DOHH2 (cell line): ENCODE data around the gene EDEM3.
A peak's percentile ranks its signal among the peaks of the same experiment; 100 is the strongest.

Experiments used
- H3F3A ChIP-seq: fragments of 200-600 bp; sonication (generic), shearing (Covaris generic); 2 replicates; pipeline ENCODE4 v1.6.0; 2016; ENCODE audit warnings: antibody characterized with exemption, mild to moderate bottlenecking; ENCODE audit not compliant: control insufficient read depth, insufficient read depth
- H3K27ac ChIP-seq: fragments of 200-600 bp; sonication (generic); 2 replicates; pipeline ENCODE4 v1.5.1; 2014; ENCODE audit warnings: low read depth, mild to moderate bottlenecking, low read length, moderate library complexity
- H3K27me3 ChIP-seq: fragments of 200-600 bp; sonication (generic); 2 replicates; pipeline ENCODE4 v1.6.1; 2014; ENCODE audit warnings: mild to moderate bottlenecking, low read length, mixed read lengths; ENCODE audit not compliant: control insufficient read depth
- H3K36me3 ChIP-seq: fragments of 200-600 bp; sonication (generic); 2 replicates; pipeline ENCODE4 v1.6.1; 2014; ENCODE audit warnings: mild to moderate bottlenecking, low read length, moderate library complexity, mixed read lengths; ENCODE audit not compliant: control insufficient read depth
- H3K4me1 ChIP-seq: fragments of 200-600 bp; sonication (generic); 2 replicates; pipeline ENCODE4 v1.6.1; 2014; ENCODE audit warnings: mild to moderate bottlenecking, low read length, mixed read lengths; ENCODE audit not compliant: control insufficient read depth
- H3K4me2 ChIP-seq: fragments of 200-600 bp; sonication (generic); 2 replicates; pipeline ENCODE4 v1.6.0; 2014; ENCODE audit warnings: mild to moderate bottlenecking, low read length, moderate library complexity
- H3K4me3 ChIP-seq: fragments of 200-600 bp; sonication (generic); 2 replicates; pipeline ENCODE4 v1.5.1; 2014; ENCODE audit warnings: mild to moderate bottlenecking, low read length, mixed read lengths
- H3K79me2 ChIP-seq: fragments of 200-600 bp; sonication (generic); 2 replicates; pipeline ENCODE4 v1.6.1; 2014; ENCODE audit warnings: mild to moderate bottlenecking, low read length, mixed read lengths; ENCODE audit not compliant: control insufficient read depth
- H3K9me2 ChIP-seq: fragments of 200-600 bp; sonication (generic); replicated peaks from 2 replicates; pipeline ENCODE4 v1.6.1; 2014; ENCODE audit warnings: mild to moderate bottlenecking, low read length, mixed read lengths; ENCODE audit not compliant: control insufficient read depth
- H3K9me3 ChIP-seq: fragments of 200-600 bp; sonication (generic); 2 replicates; pipeline ENCODE4 v1.6.1; 2014; ENCODE audit warnings: antibody characterized with exemption, low read length, mixed read lengths; ENCODE audit not compliant: control insufficient read depth, insufficient read depth
- H4K20me1 ChIP-seq: fragments of 200-600 bp; sonication (generic); 2 replicates; pipeline ENCODE4 v1.6.0; 2014; ENCODE audit warnings: low read depth, mild to moderate bottlenecking, antibody characterized with exemption, low read length, moderate library complexity; ENCODE audit not compliant: control insufficient read depth, insufficient read depth
- CTCF ChIP-seq: fragments of 200-600 bp; sonication (generic); IDR thresholded peaks from one replicate; pipeline ENCODE4 v1.5.1; 2014; ENCODE audit warnings: antibody characterized with exemption, mild to moderate bottlenecking, low read depth, low read length; ENCODE audit not compliant: poor library complexity, severe bottlenecking
- EZH2phosphoT487 ChIP-seq: fragments of 200-600 bp; sonication (generic); IDR thresholded peaks from 2 replicates; pipeline ENCODE4 v1.6.1; 2017; ENCODE audit warnings: borderline replicate concordance, mild to moderate bottlenecking, antibody characterized with exemption, low read length, moderate library complexity, mixed read lengths

Gene EDEM3

DNA sequence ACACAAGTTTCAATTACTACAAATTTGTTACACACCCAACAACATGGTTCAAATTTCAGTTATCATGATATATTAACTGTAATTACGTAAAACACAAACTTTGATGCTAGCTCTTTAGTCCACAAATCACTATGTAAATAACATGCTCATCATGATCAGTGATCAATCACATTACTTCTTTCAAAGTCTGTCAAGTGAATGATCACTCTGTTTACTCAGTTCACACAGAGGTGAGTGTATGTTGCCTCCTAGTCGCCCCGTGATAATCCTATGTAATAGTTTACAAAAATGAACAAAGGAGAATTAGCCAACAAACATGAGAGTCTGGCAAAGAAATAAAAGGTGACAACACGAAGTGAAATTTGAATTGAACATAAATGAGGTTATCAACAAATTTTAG, 14.3 kb downstream of the EDEM3 start:
- no peak overlapping the region for H3K4me3 ChIP-seq
- no peaks in the 10 kb centered on the region for H3K9me2 ChIP-seq
- H3K4me2 ChIP-seq: no peak overlapping the region
- no peaks in the 10 kb centered on the region for H3K9me3 ChIP-seq
- H3K4me1 ChIP-seq: peaks cover 14% of the 10 kb centered on the region
- H3K79me2 ChIP-seq: peaks cover 6% of the 10 kb centered on the region
- no peaks in the 10 kb centered on the region for H3K27me3 ChIP-seq
- TF ChIP-seq CTCF: no peak
- H3K27ac ChIP-seq: no peak overlapping the region
- peaks cover 18% of the 10 kb centered on the region for H3K36me3 ChIP-seq
- H4K20me1 ChIP-seq: no peaks in the 10 kb centered on the region
- 0 out of 2 replicates have a peak, but pooled peaks cover 3% of the 10 kb centered on the region for H3F3A ChIP-seq

GRCh38 chr1:184739796-184740195, 14.9 kb downstream of the EDEM3 start:
- Histone ChIP-seq H3K4me2 (no peak overlapping the region), H3K36me3 (peaks cover 19% of the 10 kb centered on the region), H3K9me3 (no peaks in the 10 kb centered on the region), H3K4me1 (peaks cover 20% of the 10 kb centered on the region), H3F3A (0 out of 2 replicates have a peak, but pooled peaks cover 3% of the 10 kb centered on the region), H3K27ac (no peak overlapping the region), H3K4me3 (no peak overlapping the region), H3K27me3 (no peaks in the 10 kb centered on the region), H4K20me1 (no peaks in the 10 kb centered on the region), H3K9me2 (no peaks in the 10 kb centered on the region), H3K79me2 (peaks cover 6% of the 10 kb centered on the region)
- TF ChIP-seq EZH2phosphoT487 (no peak), CTCF (no peak)

DNA sequence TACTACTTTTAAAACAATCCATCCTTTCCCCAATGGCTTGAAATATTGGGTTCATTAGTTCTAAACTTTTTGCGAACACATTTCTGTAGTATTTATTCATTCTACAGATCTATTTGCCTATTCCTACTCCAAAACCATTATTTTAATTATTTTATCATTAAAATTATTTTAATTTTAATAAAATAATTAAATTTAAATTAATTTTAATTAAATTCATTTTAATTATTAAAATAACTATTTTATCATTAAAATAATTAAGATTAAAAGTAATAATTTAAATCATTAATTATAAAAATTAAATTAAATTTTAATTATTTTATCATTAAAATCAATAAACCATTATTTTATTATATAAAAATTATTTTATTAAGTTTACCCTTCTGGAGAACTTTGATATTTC, 15.6 kb downstream of the EDEM3 start:
- TF ChIP-seq CTCF: no peak
- no peak for TF ChIP-seq EZH2phosphoT487

DNA sequence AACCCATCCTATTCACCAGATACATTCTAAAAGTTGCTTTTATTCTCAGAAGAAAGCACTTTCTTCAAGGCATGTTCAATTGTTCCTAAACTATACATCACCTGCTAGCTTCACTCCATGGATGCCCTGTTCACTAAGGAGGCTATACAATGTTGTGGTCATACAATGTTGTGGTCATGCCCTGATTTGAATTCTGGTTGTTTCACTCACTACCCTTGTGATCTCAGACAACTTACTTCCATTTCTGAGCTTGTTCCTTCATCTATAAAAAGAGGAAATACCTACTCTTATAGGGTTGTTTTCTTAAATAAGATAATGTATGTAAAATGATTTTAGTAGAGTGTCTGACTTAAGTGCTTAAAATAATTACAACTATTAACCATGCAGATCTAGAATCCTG, 19.7 kb downstream of the EDEM3 start:
- H4K20me1 ChIP-seq: no peaks in the 10 kb centered on the region
- no peaks in the 10 kb centered on the region for H3K27me3 ChIP-seq
- H3K36me3 ChIP-seq: peaks cover 47% of the 10 kb centered on the region
- TF ChIP-seq EZH2phosphoT487 (no peak), CTCF (no peak)
- no peaks in the 10 kb centered on the region for H3K79me2 ChIP-seq
- no peaks in the 10 kb centered on the region for H3K9me3 ChIP-seq
- peaks cover 21% of the 10 kb centered on the region for H3K4me1 ChIP-seq
- H3K9me2 ChIP-seq: no peaks in the 10 kb centered on the region
- H3K27ac ChIP-seq: peak overlapping the region; percentile 39
- peak overlapping the region; percentile 47 for H3K4me2 ChIP-seq
- H3F3A ChIP-seq: 0 out of 2 replicates have a peak, but pooled peaks cover 3% of the 10 kb centered on the region
- peak overlapping the region; percentile 18; the same call in 1 of the 2 replicates for H3K4me3 ChIP-seq

More for the DNA sequence above, 15.6 kb downstream of the EDEM3 start:
- H3K9me2 ChIP-seq: no peaks in the 10 kb centered on the region
- no peak overlapping the region for H3K4me2 ChIP-seq
- peaks cover 17% of the 10 kb centered on the region for H3K36me3 ChIP-seq
- 0 out of 2 replicates have a peak, but pooled peaks cover 3% of the 10 kb centered on the region for H3F3A ChIP-seq
- no peak overlapping the region for H3K4me3 ChIP-seq
- H3K79me2 ChIP-seq: peaks cover 2% of the 10 kb centered on the region; the same call in 1 of the 2 replicates
- no peak overlapping the region for H3K27ac ChIP-seq
- H4K20me1 ChIP-seq: no peaks in the 10 kb centered on the region
- H3K9me3 ChIP-seq: no peaks in the 10 kb centered on the region
- peaks cover 21% of the 10 kb centered on the region for H3K4me1 ChIP-seq
- no peaks in the 10 kb centered on the region for H3K27me3 ChIP-seq
